HUDEP-2 (cell line): ENCODE measurements around the gene ZNF618.

ENCODE experiments used
- DNase-seq, 76 experiments: peaks; one replicate each; lab custom pipeline; 2025; ENCODE audit not compliant: unreplicated experiment in 76 of 76; lab: John Stamatoyannopoulos, UW

ZNF618 gene

GRCh38 chr9:113954591-113954990, 78.5 kb downstream of the ZNF618 start:
- no peak for DNase-seq

- DNase-seq, result no peak
Observed at GRCh38 chr9:113955076-113955752, 79.1 kb downstream of the ZNF618 start.

GRCh38 chr9:113956901-113957300, 80.8 kb downstream of the ZNF618 start:
- no peak for DNase-seq

- DNase-seq, result no peak
Observed at GRCh38 chr9:113957351-113957750, 81.2 kb downstream of the ZNF618 start.

GRCh38 chr9:113957821-113958341, 81.8 kb downstream of the ZNF618 start:
- no peak for DNase-seq

- no peak for DNase-seq
Observed at GRCh38 chr9:113958556-113958955, 82.4 kb downstream of the ZNF618 start.

- no peak for DNase-seq
Observed at GRCh38 chr9:113960768-113961167, 84.7 kb downstream of the ZNF618 start.

GRCh38 chr9:113962396-113962795, 86.3 kb downstream of the ZNF618 start:
- no peak for DNase-seq

- peak in 36 of 76 experiments; percentile 1 to 50 (median 20) for DNase-seq
Observed at GRCh38 chr9:113963017-113963620, 87.0 kb downstream of the ZNF618 start.

GRCh38 chr9:113963696-113964494, 87.8 kb downstream of the ZNF618 start:
- no peak for DNase-seq

- DNase-seq, result no peak
Observed at GRCh38 chr9:113964495-113965170, 88.5 kb downstream of the ZNF618 start.

GRCh38 chr9:113966394-113966793, 90.3 kb downstream of the ZNF618 start:
- no peak for DNase-seq

GRCh38 chr9:113967380-113967779, 91.3 kb downstream of the ZNF618 start:
- DNase-seq, result no peak

- DNase-seq, result no peak
Observed at GRCh38 chr9:113969343-113969742, 93.2 kb downstream of the ZNF618 start.

- DNase-seq, result no peak
Observed at GRCh38 chr9:113973226-113973625, 97.1 kb downstream of the ZNF618 start.

GRCh38 chr9:113973963-113974413, 97.9 kb downstream of the ZNF618 start:
- DNase-seq, result no peak

GRCh38 chr9:113976915-113977314, 100.8 kb downstream of the ZNF618 start:
- no peak for DNase-seq

GRCh38 chr9:113978725-113979342, 102.7 kb downstream of the ZNF618 start:
- no peak for DNase-seq

GRCh38 chr9:113979343-113980127, 103.4 kb downstream of the ZNF618 start:
- DNase-seq, result no peak
